Hippocampal formation (tissue), 2 donors: ENCODE results near the gene NOL11.
"Not testable (repeated sequence)": the region's sequence is repeated elsewhere in the genome, so short reads cannot be mapped to it uniquely, and the experiment has no call there.

Source experiments
- DNase-seq, 2 donors: peaks; one replicate each; lab custom pipeline; 2025; lab: John Stamatoyannopoulos, UW

NOL11 gene

GRCh38 chr17:67754001-67754400, 36.3 kb downstream of the NOL11 start:
- no peak for DNase-seq

DNA sequence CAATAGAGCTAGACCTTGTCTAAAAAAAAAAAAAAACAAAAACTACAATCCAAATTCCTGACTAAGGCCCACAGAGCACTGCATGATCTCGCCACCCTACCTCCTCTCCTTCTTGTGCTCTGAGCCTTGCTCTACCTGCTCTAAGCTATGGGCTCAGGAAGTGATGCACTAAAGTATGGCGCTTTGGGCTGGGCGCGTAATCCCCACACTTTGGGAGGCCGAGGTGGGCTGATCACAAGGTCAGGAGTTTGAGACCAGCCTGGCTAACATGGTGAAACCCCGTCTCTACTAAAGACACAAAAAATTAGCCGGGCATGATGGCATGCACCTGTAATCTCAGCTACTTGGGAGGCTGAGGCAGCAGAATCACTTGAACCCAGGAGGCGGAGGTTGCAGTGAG, 37.0 kb downstream of the NOL11 start:
- DNase-seq: not testable (repeated sequence)

- DNase-seq: not testable (repeated sequence)
Observed at GRCh38 chr17:67756766-67757165, 39.0 kb downstream of the NOL11 start.

GRCh38 chr17:67759355-67760171, 41.8 kb downstream of the NOL11 start:
- no peak for DNase-seq

GRCh38 chr17:67765623-67766022, 47.9 kb downstream of the NOL11 start:
- DNase-seq: no peak

DNA sequence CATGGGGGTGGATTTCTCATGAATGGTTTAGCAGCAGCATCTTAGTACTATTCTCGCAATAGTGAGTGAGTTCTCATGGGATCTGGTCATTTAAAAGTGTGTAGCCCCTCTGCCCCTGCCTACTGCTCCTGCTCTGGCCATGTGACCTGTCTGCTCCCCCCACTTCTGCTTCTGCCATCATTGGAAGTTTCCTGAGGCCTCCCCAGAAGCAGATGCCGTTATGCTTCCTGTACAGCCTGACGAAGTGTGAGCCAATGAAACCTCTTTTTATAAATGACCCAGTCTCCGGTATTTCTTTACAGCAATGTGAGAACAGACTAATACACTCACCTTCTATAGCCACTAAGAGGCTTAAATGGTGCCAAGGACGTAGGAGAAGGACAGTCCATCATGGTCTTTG, 51.5 kb downstream of the NOL11 start:
- DNase-seq: no peak

DNA sequence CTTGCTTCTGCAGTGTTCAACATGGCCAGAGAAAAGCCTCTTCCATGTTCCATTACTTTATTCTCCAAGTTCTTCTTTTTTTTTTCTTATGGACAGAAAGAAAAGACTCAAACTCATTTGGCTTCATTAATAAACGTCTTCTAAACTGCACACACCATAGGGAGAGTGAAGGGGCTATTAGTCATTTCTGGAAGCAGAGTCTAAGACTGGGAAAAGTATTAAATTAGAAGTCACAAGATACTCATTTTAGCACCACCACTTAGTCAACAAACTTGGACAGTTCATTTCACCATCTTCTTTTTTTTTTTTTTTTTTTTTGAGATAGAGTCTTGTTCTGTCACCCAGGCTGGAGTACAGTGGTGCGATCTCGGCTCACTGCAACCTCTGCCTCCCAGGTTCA, 52.8 kb downstream of the NOL11 start:
- no peak for DNase-seq

- DNase-seq: no peak
Observed at GRCh38 chr17:67772679-67773078, 54.9 kb downstream of the NOL11 start.

- no peak for DNase-seq
Observed at GRCh38 chr17:67773246-67773645, 55.5 kb downstream of the NOL11 start.

- DNase-seq: no peak
Observed at GRCh38 chr17:67779098-67779672, 61.4 kb downstream of the NOL11 start.

DNA sequence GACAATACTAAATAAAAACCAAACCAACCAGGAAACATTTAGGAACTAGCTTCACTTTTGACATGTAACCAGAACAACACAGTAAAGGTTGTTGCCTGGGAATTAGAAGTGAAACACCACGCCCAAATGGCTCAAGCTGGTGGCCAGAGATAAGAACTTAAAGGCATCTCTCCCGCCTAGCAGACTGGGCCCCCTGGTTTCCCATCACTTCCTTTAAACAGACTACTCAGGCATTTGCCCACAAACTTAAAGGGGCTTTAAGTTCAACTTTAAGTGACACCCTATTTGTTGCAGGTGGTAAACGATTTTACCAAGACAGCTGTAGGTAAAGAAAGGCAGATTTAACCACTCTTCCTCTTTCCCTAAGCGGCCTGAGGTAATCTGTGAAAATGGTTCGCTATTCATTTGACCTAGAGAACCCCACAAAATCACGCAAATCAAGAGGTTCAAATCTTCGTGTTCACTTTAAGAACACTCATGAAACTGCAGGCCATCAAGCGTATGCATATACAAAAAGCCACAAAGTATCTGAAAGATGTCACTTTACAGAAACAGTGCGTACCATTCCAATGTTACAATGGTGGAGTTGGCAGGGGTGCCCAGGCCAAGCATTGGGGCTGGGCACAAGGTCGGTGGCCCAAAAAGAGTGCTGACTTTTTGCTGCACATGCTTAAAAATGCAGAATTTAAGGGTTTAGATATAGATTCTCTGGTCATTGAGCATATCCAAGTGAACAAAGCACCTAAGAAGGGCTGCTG, 66.8 kb downstream of the NOL11 start:
- DNase-seq: no peak

DNA sequence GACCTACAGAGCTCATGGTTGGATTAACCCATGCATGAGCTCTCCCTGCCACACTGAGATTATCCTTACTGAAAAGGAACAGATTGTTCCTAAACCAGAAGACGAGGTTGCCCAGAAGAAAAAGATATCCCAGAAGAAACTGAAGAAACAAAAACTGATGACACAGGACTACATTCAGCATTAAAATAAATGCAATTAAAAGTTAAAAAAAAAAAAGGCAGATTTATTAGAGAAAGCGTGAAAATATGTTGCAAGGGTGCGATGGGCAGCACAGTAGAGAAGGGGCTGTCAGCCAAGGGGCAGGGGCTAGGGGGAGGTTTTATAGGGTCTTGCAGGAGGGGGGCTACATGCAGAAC, 67.4 kb downstream of the NOL11 start:
- no peak for DNase-seq

DNA sequence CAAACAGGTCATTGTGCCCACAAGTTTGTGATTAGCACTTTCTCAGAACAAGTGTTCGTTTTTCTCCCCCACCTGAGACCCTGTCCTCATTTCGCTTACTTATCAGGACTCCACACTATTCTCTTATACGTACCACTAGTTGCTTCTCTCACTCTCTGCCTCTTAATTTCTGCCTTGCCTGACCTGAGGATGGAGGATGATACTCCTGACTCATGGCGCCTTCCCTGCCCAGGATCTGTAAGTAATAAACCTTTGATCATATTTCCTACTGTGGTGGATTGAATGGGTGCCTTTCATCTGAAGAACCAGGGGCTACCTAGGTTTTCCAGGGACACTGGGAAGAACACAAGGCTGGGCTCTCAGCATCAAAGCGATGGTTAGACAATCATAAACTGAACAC, 67.8 kb downstream of the NOL11 start:
- DNase-seq: no peak
